Smooth muscle cell (in vitro differentiated cells): Measurements from ENCODE around the gene INTS4. TPM values are rescaled to one million over a fixed set of nuclear protein-coding genes. Genes with fewer than 3 reads are reported as not detected.

Experiments
- DNase-seq: peaks from one replicate; lab custom pipeline; 2025; ENCODE audit not compliant: unreplicated experiment; lab: John Stamatoyannopoulos, UW
- H2AFZ ChIP-seq: fragments of 200-600 bp; sonication (generic); 2 replicates; pipeline ENCODE4 v1.6.0; 2016; ENCODE audit warnings: antibody characterized with exemption, low read depth, mild to moderate bottlenecking
- H3F3A ChIP-seq: fragments of 200-600 bp; sonication (generic); 2 replicates; pipeline ENCODE4 v1.6.0; 2017; ENCODE audit warnings: antibody characterized with exemption, low read depth
- H3K27ac ChIP-seq: fragments of 200-600 bp; sonication (generic); 2 replicates; pipeline ENCODE4 v1.5.1; 2016; ENCODE audit warnings: low read depth, mild to moderate bottlenecking
- H3K27me3 ChIP-seq: fragments of 200-600 bp; sonication (generic); 2 replicates; pipeline ENCODE4 v1.6.1; 2016; ENCODE audit warnings: low read depth, mild to moderate bottlenecking
- H3K36me3 ChIP-seq: fragments of 200-600 bp; sonication (generic); 2 replicates; pipeline ENCODE4 v1.5.1; 2016; ENCODE audit warnings: low read depth
- H3K4me1 ChIP-seq: fragments of 200-600 bp; sonication (generic); 2 replicates; pipeline ENCODE4 v1.5.1; 2016; ENCODE audit warnings: low read depth
- H3K4me2 ChIP-seq: fragments of 200-600 bp; sonication (generic); 2 replicates; pipeline ENCODE4 v1.6.0; 2016; ENCODE audit warnings: mild to moderate bottlenecking
- H3K4me3 ChIP-seq: fragments of 200-600 bp; sonication (generic); 2 replicates; pipeline ENCODE4 v1.5.1; 2016; ENCODE audit warnings: mild to moderate bottlenecking
- H3K79me2 ChIP-seq: fragments of 200-600 bp; sonication (generic); 2 replicates; pipeline ENCODE4 v1.6.0; 2016; ENCODE audit warnings: low read depth, mild to moderate bottlenecking
- H3K9ac ChIP-seq: fragments of 200-600 bp; sonication (generic); 2 replicates; pipeline ENCODE4 v1.6.0; 2016; ENCODE audit warnings: low read depth
- H3K9me3 ChIP-seq: fragments of 200-600 bp; sonication (generic); replicated peaks from 2 replicates; pipeline ENCODE4 v1.5.1; 2016; ENCODE audit warnings: low read depth
- H4K20me1 ChIP-seq: fragments of 200-600 bp; sonication (generic); 2 replicates; pipeline ENCODE4 v1.6.0; 2016; ENCODE audit warnings: low read depth
- CTCF ChIP-seq: fragments of 200-600 bp; sonication (generic); IDR thresholded peaks from 2 replicates; pipeline ENCODE4 v1.5.1; 2017; ENCODE audit warnings: borderline replicate concordance, mild to moderate bottlenecking, antibody characterized with exemption; ENCODE audit not compliant: insufficient read depth, poor library complexity, severe bottlenecking
- WGBS: methylation state at CpG from one replicate; pipeline ENCODE4 v1.1.7; 2016; ENCODE audit warnings: low lambda C conversion rate; 5-methylcytosine and 5-hydroxymethylcytosine counted together
- polyA plus RNA-seq: library from polyadenylated mRNA; unstranded; fragments of >200 nt; fragmentation: Nextera tagmentation; extraction: Ambion mirVana; gene quantifications from 2 replicates; pipeline ENCODE4 v1.2.1, GENCODE V29; 2016
- total RNA-seq: library from RNA; depleted of rRNA; stranded (reverse); fragments of >200 nt; gene quantifications from 2 replicates; pipeline ENCODE4 v1.2.3, GENCODE V29; 2014

Gene INTS4
- total and polyA plus RNA-seq, 2 experiments from 2014 or later: 22.4 to 28.9 TPM

GRCh38 chr11:77874206-77874605, 120.3 kb downstream of the INTS4 start:
- no peak overlapping the region for H2AFZ ChIP-seq
- peaks cover 2% of the 10 kb centered on the region for H3F3A ChIP-seq
- 93% methylated on average over 3 of the region's 3 CpGs for WGBS
- H3K36me3 ChIP-seq: peaks cover 7% of the 10 kb centered on the region
- H3K4me2 ChIP-seq: no peak overlapping the region
- no peaks in the 10 kb centered on the region for H3K79me2 ChIP-seq
- TF ChIP-seq CTCF: no peak
- no peak overlapping the region for H3K9ac ChIP-seq
- no peaks in the 10 kb centered on the region for H3K4me1 ChIP-seq
- no peaks in the 10 kb centered on the region for H4K20me1 ChIP-seq
- no peak overlapping the region for H3K4me3 ChIP-seq
- DNase-seq: no peak
- no peaks in the 10 kb centered on the region for H3K9me3 ChIP-seq
- H3K27me3 ChIP-seq: no peaks in the 10 kb centered on the region
- no peak overlapping the region for H3K27ac ChIP-seq

GRCh38 chr11:77873345-77873744, 121.1 kb downstream of the INTS4 start:
- Histone ChIP-seq H3K79me2 (no peaks in the 10 kb centered on the region), H3K4me3 (no peak overlapping the region), H3K27me3 (no peaks in the 10 kb centered on the region), H3F3A (no peaks in the 10 kb centered on the region), H3K36me3 (peaks cover 7% of the 10 kb centered on the region), H3K4me2 (no peak overlapping the region), H3K4me1 (no peaks in the 10 kb centered on the region), H3K9ac (no peak overlapping the region), H3K9me3 (no peaks in the 10 kb centered on the region), H2AFZ (no peak overlapping the region), H4K20me1 (no peaks in the 10 kb centered on the region), H3K27ac (no peak overlapping the region)
- TF ChIP-seq CTCF: no peak
- DNase-seq: no peak
- 98% methylated on average over 1 of the region's 1 CpG for WGBS

GRCh38 chr11:77871855-77872254, 122.6 kb downstream of the INTS4 start:
- H3K4me2 ChIP-seq: no peak overlapping the region
- H3K79me2 ChIP-seq: no peaks in the 10 kb centered on the region
- H3K27ac ChIP-seq: no peak overlapping the region
- H3K4me3 ChIP-seq: no peak overlapping the region
- no peaks in the 10 kb centered on the region for H3K27me3 ChIP-seq
- H3F3A ChIP-seq: peaks cover 4% of the 10 kb centered on the region
- no peaks in the 10 kb centered on the region for H3K4me1 ChIP-seq
- TF ChIP-seq CTCF: no peak
- WGBS: 98% methylated on average over 3 of the region's 3 CpGs
- H2AFZ ChIP-seq: no peak overlapping the region
- H3K9me3 ChIP-seq: no peaks in the 10 kb centered on the region
- no peak overlapping the region for H3K9ac ChIP-seq
- DNase-seq: no peak
- peaks cover 7% of the 10 kb centered on the region for H3K36me3 ChIP-seq
- no peaks in the 10 kb centered on the region for H4K20me1 ChIP-seq

GRCh38 chr11:77868744-77869143, 125.7 kb downstream of the INTS4 start:
- DNase-seq: no peak
- Histone ChIP-seq H3F3A (peaks cover 20% of the 10 kb centered on the region), H3K4me3 (no peak overlapping the region), H3K4me1 (peaks cover 4% of the 10 kb centered on the region), H3K27me3 (no peaks in the 10 kb centered on the region), H3K9me3 (no peaks in the 10 kb centered on the region), H2AFZ (no peak overlapping the region), H3K27ac (no peak overlapping the region), H4K20me1 (no peaks in the 10 kb centered on the region), H3K9ac (no peak overlapping the region), H3K79me2 (no peaks in the 10 kb centered on the region), H3K36me3 (no peaks in the 10 kb centered on the region), H3K4me2 (no peak overlapping the region)
- 99% methylated on average over 4 of the region's 4 CpGs for WGBS
- TF ChIP-seq CTCF: no peak
